Measurements from ENCODE around the gene C14orf119. TPM values are rescaled to one million over a fixed set of nuclear protein-coding genes. Genes with fewer than 3 reads are reported as not detected.
A peak's percentile ranks its signal among the peaks of the same experiment; 100 is the strongest.

The C14orf119 gene
- polyA plus RNA-seq, 3 donors: 17.5 to 110 (median 106) TPM

- intact Hi-C loops (cut with micrococcal nuclease): loop anchor here (5.0 to 10.0 kb wide), 2 partner anchors 185 to 223 kb away; partner anchors contain the start of genes HOMEZ (in 1 of the 2) and PABPN1 (in 1 of the 2)
- peaks cover 13 to 20% of the 10 kb centered on the region in 2 donors for H3K4me1 ChIP-seq (ENCODE audit: control insufficient read depth in 1 of 2, insufficient read depth in 2 of 2, low read length in 2 of 2)
- TF ChIP-seq CTCF (IDR thresholded peaks at IDR 0.05): no peak
- Mint-ChIP-seq H3K9me3 (no peaks in the 10 kb centered on the region), H3K4me1 (peaks cover 29% of the 10 kb centered on the region), H3K27ac (no peak overlapping the region), H3K36me3 (peaks cover 26% of the 10 kb centered on the region in 2 donors), H3K27me3 (ENCODE audit: low read depth in 3 of 3) (peaks cover 1 to 2% (median 1%) of the 10 kb centered on the region in 3 donors), H3K4me3 (no peak overlapping the region)
- no peaks in the 10 kb centered on the region for H3K9me3 ChIP-seq (replicated peaks in 1 of 2; ENCODE audit: control insufficient read depth in 1 of 2, insufficient read depth in 1 of 2, low read length in 2 of 2)
- H3K9ac ChIP-seq (ENCODE audit: insufficient read depth, low read length, poor library complexity, severe bottlenecking): no peak overlapping the region
- WGBS (ENCODE audit: insufficient coverage): no CpG with 5 or more reads among the region's 10 CpGs
- no peak overlapping the region for H3K4me2 ChIP-seq (replicated peaks; ENCODE audit: extremely low read depth, low read length, poor library complexity, severe bottlenecking)
- H3K79me2 ChIP-seq (ENCODE audit: insufficient read depth, low read length): peaks cover 50% of the 10 kb centered on the region
- H2AFZ ChIP-seq (ENCODE audit: insufficient read depth, low read depth, low read length, poor library complexity, severe bottlenecking): no peak overlapping the region
- peaks cover 31% of the 10 kb centered on the region for H4K20me1 ChIP-seq (ENCODE audit: insufficient read depth, low read length)
- H3K27ac ChIP-seq (ENCODE audit: low read depth in 1 of 2, low read length in 2 of 2): no peak overlapping the region
- no peaks in the 10 kb centered on the region for H3K27me3 ChIP-seq (ENCODE audit: control insufficient read depth in 2 of 2, insufficient read depth in 2 of 2, low read length in 2 of 2)
- H3K36me3 ChIP-seq (replicated peaks in 1 of 2; ENCODE audit: control insufficient read depth in 1 of 2, insufficient read depth in 2 of 2, low read length in 2 of 2): peaks cover 19 to 23% of the 10 kb centered on the region in 2 donors
- H3K4me3 ChIP-seq (replicated peaks in 1 of 3; ENCODE audit: low read depth in 2 of 3, low read length in 3 of 3): no peak overlapping the region
- no peak for DNase-seq
Observed at GRCh38 chr14:23099212-23099861, 4.0 kb downstream of the C14orf119 start.

- Mint-ChIP-seq H3K4me1 (peaks cover 41% of the 10 kb centered on the region), H3K27ac (peak overlapping the region in 1 of 7 donors; percentile 71), H3K4me3 (no peak overlapping the region), H3K36me3 (peaks cover 26% of the 10 kb centered on the region in 2 donors), H3K27me3 (ENCODE audit: low read depth in 3 of 3) (peaks cover 1 to 2% (median 1%) of the 10 kb centered on the region in 3 donors), H3K9me3 (no peaks in the 10 kb centered on the region)
- DNase-seq: no peak
- Histone ChIP-seq H3K4me2 (replicated peaks; ENCODE audit: extremely low read depth, low read length, poor library complexity, severe bottlenecking) (no peak overlapping the region), H3K36me3 (replicated peaks in 1 of 2; ENCODE audit: control insufficient read depth in 1 of 2, insufficient read depth in 2 of 2, low read length in 2 of 2) (peaks cover 19 to 23% of the 10 kb centered on the region in 2 donors), H3K9me3 (replicated peaks in 1 of 2; ENCODE audit: control insufficient read depth in 1 of 2, insufficient read depth in 1 of 2, low read length in 2 of 2) (no peaks in the 10 kb centered on the region), H3K79me2 (ENCODE audit: insufficient read depth, low read length) (peaks cover 34% of the 10 kb centered on the region), H3K27me3 (ENCODE audit: control insufficient read depth in 2 of 2, insufficient read depth in 2 of 2, low read length in 2 of 2) (no peaks in the 10 kb centered on the region), H3K4me3 (replicated peaks in 1 of 3; ENCODE audit: low read depth in 2 of 3, low read length in 3 of 3) (no peak overlapping the region), H3K4me1 (ENCODE audit: control insufficient read depth in 1 of 2, insufficient read depth in 2 of 2, low read length in 2 of 2) (peaks cover 19 to 29% of the 10 kb centered on the region in 2 donors), H3K9ac (ENCODE audit: insufficient read depth, low read length, poor library complexity, severe bottlenecking) (no peak overlapping the region), H2AFZ (ENCODE audit: insufficient read depth, low read depth, low read length, poor library complexity, severe bottlenecking) (no peak overlapping the region), H4K20me1 (ENCODE audit: insufficient read depth, low read length) (peaks cover 28% of the 10 kb centered on the region), H3K27ac (ENCODE audit: low read depth in 1 of 2, low read length in 2 of 2) (no peak overlapping the region)
- 100% methylated on average over 1 of the region's 6 CpGs for WGBS (ENCODE audit: insufficient coverage)
- no peak for TF ChIP-seq CTCF (IDR thresholded peaks at IDR 0.05)
- intact Hi-C loops (cut with micrococcal nuclease): no loop called here
Observed at GRCh38 chr14:23101213-23101970, 6.1 kb downstream of the C14orf119 start.

Data from CD14-positive monocyte (primary cell).